Fibroblast of lung (primary cell): ENCODE measurements around the gene APBB2. TPM values are rescaled to one million over a fixed set of nuclear protein-coding genes. Genes with fewer than 3 reads are reported as not detected.

Experiments
- DNase-seq, 2 donors: peaks; one replicate each; pipeline versions ENCODE4 v3.0.0 to v3.0.0-alpha.2; 2010; ENCODE audit warnings: low read depth in 2 of 2
- H2AFZ ChIP-seq: 2 replicates; pipeline ENCODE4 v1.5.1; 2012; ENCODE audit warnings: low read length, control low read depth, inconsistent platforms
- H3K27ac ChIP-seq: 2 replicates; pipeline ENCODE4 v1.5.1; 2011; ENCODE audit warnings: low read length, control low read depth; ENCODE audit not compliant: insufficient read depth
- H3K27me3 ChIP-seq: 2 replicates; pipeline ENCODE4 v1.5.1; 2011; ENCODE audit warnings: mild to moderate bottlenecking, low read length; ENCODE audit not compliant: control insufficient read depth, insufficient read depth
- H3K36me3 ChIP-seq: 2 replicates; pipeline ENCODE4 v1.5.1; 2011; ENCODE audit warnings: low read length; ENCODE audit not compliant: control insufficient read depth, insufficient read depth
- H3K4me1 ChIP-seq: 2 replicates; pipeline ENCODE4 v1.5.1; 2011; ENCODE audit warnings: low read length; ENCODE audit not compliant: control insufficient read depth, insufficient read depth; ENCODE audit errors: extremely low read depth
- H3K4me2 ChIP-seq: 2 replicates; pipeline ENCODE4 v1.5.1; 2011; ENCODE audit warnings: low read length, control low read depth; ENCODE audit not compliant: insufficient read depth; ENCODE audit errors: extremely low read depth
- H3K4me3 ChIP-seq, 4 experiments: fragments of 200-600 bp in 1 of 4; sonication (generic) in 1 of 4; replicated peaks in 1 of 4; 2 replicates each; pipeline ENCODE4 v1.5.1; 2011 to 2016; ENCODE audit warnings: low read length in 4 of 4, low read depth in 3 of 4, mild to moderate bottlenecking in 3 of 4, control low read depth in 2 of 4, inconsistent platforms in 1 of 4, mixed read lengths in 1 of 4; ENCODE audit not compliant: insufficient read depth in 1 of 4; ENCODE audit errors: control extremely low read depth in 1 of 4
- H3K79me2 ChIP-seq: 2 replicates; pipeline ENCODE4 v1.5.1; 2012; ENCODE audit warnings: mild to moderate bottlenecking, low read length, inconsistent platforms; ENCODE audit not compliant: control insufficient read depth, insufficient read depth
- H3K9ac ChIP-seq: 2 replicates; pipeline ENCODE4 v1.5.1; 2011; ENCODE audit warnings: mild to moderate bottlenecking, low read length, control low read depth; ENCODE audit not compliant: insufficient read depth
- H3K9me3 ChIP-seq: 2 replicates; pipeline ENCODE4 v1.5.1; 2012; ENCODE audit warnings: low read depth, low read length; ENCODE audit not compliant: control insufficient read depth, insufficient read depth
- H4K20me1 ChIP-seq: 2 replicates; pipeline ENCODE4 v1.5.1; 2011; ENCODE audit warnings: low read length; ENCODE audit not compliant: control insufficient read depth, insufficient read depth; ENCODE audit errors: extremely low read depth
- CTCF ChIP-seq, 2 donors: IDR thresholded peaks in 1 of 2; conservative IDR thresholded peaks in 1 of 2; 1 replicate in 1 of 2; 2 replicates in 1 of 2; pipeline ENCODE4 v1.5.1; 2011 to 2012; ENCODE audit warnings: low read length in 2 of 2, control low read depth in 1 of 2, inconsistent platforms in 1 of 2, low read depth in 1 of 2, mild to moderate bottlenecking in 1 of 2
- EZH2 ChIP-seq: IDR thresholded peaks from 2 replicates; pipeline ENCODE4 v1.5.1; 2012; ENCODE audit warnings: low read length, control low read depth, mild to moderate bottlenecking; ENCODE audit errors: missing control alignments
- polyA plus RNA-seq, 2 donors: library from polyadenylated mRNA; depleted of rRNA in 1 of 2; stranded (reverse) in 1 of 2; unstranded in 1 of 2; fragments of >200 nt; gene quantifications; 2 replicates each; pipeline ENCODE4 v1.2.1, GENCODE V29; 2011 to 2012; ENCODE audit warnings: missing spikeins in 1 of 2
- total RNA-seq: library from RNA; depleted of rRNA; stranded (reverse); fragments of >200 nt; gene quantifications from 2 replicates; pipeline ENCODE4 v1.2.1, GENCODE V29; 2014

The APBB2 gene
- total and polyA plus RNA-seq, 2 donors (not counting 1 experiment from before 2014, with no cell fraction given): 25.1 to 29.8 TPM

GRCh38 chr4:41077628-41078027 lies 136.7 kb downstream of the APBB2 start:
- Histone ChIP-seq H4K20me1 (no peaks in the 10 kb centered on the region), H3K9me3 (no peaks in the 10 kb centered on the region), H2AFZ (no peak overlapping the region), H3K4me2 (no peak overlapping the region), H3K36me3 (no peaks in the 10 kb centered on the region), H3K4me1 (no peaks in the 10 kb centered on the region), H3K79me2 (no peaks in the 10 kb centered on the region), H3K9ac (no peak overlapping the region), H3K27me3 (no peaks in the 10 kb centered on the region), H3K4me3 (no peak overlapping the region), H3K27ac (no peak overlapping the region)
- no peak for DNase-seq
- TF ChIP-seq CTCF (conservative IDR thresholded peaks at IDR 0.05 in 1 of 2, IDR thresholded peaks at IDR 0.05 in 1 of 2; ENCODE audit: low read depth in 1 of 2, low read length in 2 of 2) (no peak), EZH2 (no peak)

GRCh38 chr4:41076481-41076880 lies 137.9 kb downstream of the APBB2 start:
- Histone ChIP-seq H3K9ac (no peak overlapping the region), H2AFZ (no peak overlapping the region), H3K9me3 (no peaks in the 10 kb centered on the region), H3K4me2 (no peak overlapping the region), H3K27ac (no peak overlapping the region), H3K4me3 (no peak overlapping the region), H3K4me1 (no peaks in the 10 kb centered on the region), H3K79me2 (no peaks in the 10 kb centered on the region), H4K20me1 (no peaks in the 10 kb centered on the region), H3K36me3 (no peaks in the 10 kb centered on the region), H3K27me3 (no peaks in the 10 kb centered on the region)
- no peak for DNase-seq
- TF ChIP-seq CTCF (conservative IDR thresholded peaks at IDR 0.05 in 1 of 2, IDR thresholded peaks at IDR 0.05 in 1 of 2; ENCODE audit: low read depth in 1 of 2, low read length in 2 of 2) (no peak), EZH2 (no peak)

- no peak overlapping the region for H2AFZ ChIP-seq
- no peak for TF ChIP-seq CTCF (conservative IDR thresholded peaks at IDR 0.05 in 1 of 2, IDR thresholded peaks at IDR 0.05 in 1 of 2; ENCODE audit: low read depth in 1 of 2, low read length in 2 of 2)
- TF ChIP-seq EZH2: no peak
- H3K27ac ChIP-seq: no peak overlapping the region
- H3K4me1 ChIP-seq: no peaks in the 10 kb centered on the region
- no peak for DNase-seq
- no peak overlapping the region for H3K4me2 ChIP-seq
- no peak overlapping the region for H3K4me3 ChIP-seq
- no peaks in the 10 kb centered on the region for H3K9me3 ChIP-seq
- H3K79me2 ChIP-seq: no peaks in the 10 kb centered on the region
- no peaks in the 10 kb centered on the region for H3K36me3 ChIP-seq
- H3K27me3 ChIP-seq: no peaks in the 10 kb centered on the region
- no peaks in the 10 kb centered on the region for H4K20me1 ChIP-seq
- no peak overlapping the region for H3K9ac ChIP-seq
Measured at GRCh38 chr4:41074215-41074614, 140.1 kb downstream of the APBB2 start.
